Panc1 (cell line): ENCODE data around the gene PLB1. TPM values are rescaled to one million over a fixed set of nuclear protein-coding genes. Genes with fewer than 3 reads are reported as not detected.

ENCODE experiments used
- ATAC-seq: fragments of 200-7000 bp; cut with Tn5 transposase; 2 replicates; pipeline ENCODE4 v1.9.1; 2020; ENCODE audit warnings: mild to moderate bottlenecking, moderate library complexity
- BruUV-seq: library from RNA; stranded (reverse); fragments of 400-500 nt; replicated peaks from 2 replicates; lab custom pipeline; 2021; lab: Mats Ljungman, UMichigan
- CTCF ChIA-PET: fragments of 300-600 bp; sonication (Branson Sonifier 250); formaldehyde crosslinking; loops from one replicate; lab custom pipeline; 2022; ENCODE audit warnings: antibody characterized with exemption; lab: Charles Lee
- POLR2A ChIA-PET: fragments of 300-600 bp; sonication (Branson Sonifier 250); formaldehyde crosslinking; loops from one replicate; lab custom pipeline; 2022; ENCODE audit warnings: antibody characterized with exemption; lab: Charles Lee
- DNase-seq: peaks from one replicate; pipeline ENCODE4 v3.0.0-alpha.2; 2010; ENCODE audit warnings: low read depth, low spot score
- H3K27ac ChIP-seq: 2 replicates; pipeline ENCODE4 v1.5.1; 2011; ENCODE audit warnings: mild to moderate bottlenecking, low read length, inconsistent platforms
- H3K27me3 ChIP-seq: fragments of 200-500 bp; sonication (Bioruptor generic); 2 replicates; pipeline ENCODE4 v1.6.0; 2014; ENCODE audit warnings: low read length, inconsistent platforms; ENCODE audit not compliant: control insufficient read depth, insufficient read depth
- H3K36me3 ChIP-seq: fragments of 200-500 bp; sonication (Bioruptor generic); 2 replicates; pipeline ENCODE4 v1.5.1; 2014; ENCODE audit warnings: inconsistent platforms, mild to moderate bottlenecking, low read length, moderate library complexity; ENCODE audit not compliant: control insufficient read depth, insufficient read depth
- H3K4me1 ChIP-seq: 2 replicates; pipeline ENCODE4 v1.5.1; 2011; ENCODE audit warnings: inconsistent platforms, mild to moderate bottlenecking, low read length, moderate library complexity; ENCODE audit not compliant: control insufficient read depth, insufficient read depth
- H3K4me3 ChIP-seq, 2 experiments: 2 replicates each; pipeline ENCODE4 v1.5.1; 2011 to 2012; ENCODE audit warnings: low read depth in 2 of 2, low read length in 2 of 2, mild to moderate bottlenecking in 2 of 2, inconsistent platforms in 1 of 2, moderate library complexity in 1 of 2
- H3K9me3 ChIP-seq: fragments of 200-500 bp; sonication (Bioruptor generic); 2 replicates; pipeline ENCODE4 v1.5.1; 2014; ENCODE audit warnings: low read depth, mild to moderate bottlenecking, inconsistent platforms, low read length, moderate library complexity; ENCODE audit not compliant: control insufficient read depth, insufficient read depth
- POLR2AphosphoS5 ChIP-seq: IDR thresholded peaks from 2 replicates; pipeline ENCODE4 v1.6.1; 2012; ENCODE audit warnings: mild to moderate bottlenecking, low read depth, low read length, moderate library complexity
- SIN3A ChIP-seq: IDR thresholded peaks from 2 replicates; pipeline ENCODE4 v1.6.1; 2012; ENCODE audit warnings: low read depth, mild to moderate bottlenecking, low read length, moderate library complexity, borderline replicate concordance; ENCODE audit not compliant: insufficient read depth
- TCF7L2 ChIP-seq: IDR thresholded peaks from 2 replicates; pipeline ENCODE4 v1.6.1; 2011; ENCODE audit warnings: mild to moderate bottlenecking, low read depth, low read length, inconsistent platforms
- in situ Hi-C: cut with HindIII; loops from 2 replicates; pipeline ENCODE4 v1.10.0; 2016; ENCODE audit warnings: low sequenced_read_pairs, low pct_unique_long_range_greater_than_20kb
- intact Hi-C: fragments of 100-400 bp; cut with micrococcal nuclease; formaldehyde crosslinking; loops from one replicate; pipeline ENCODE4 v1.10.0; 2022; ENCODE audit not compliant: unreplicated experiment
- total RNA-seq: library from RNA; stranded (reverse); gene quantifications from one replicate; pipeline ENCODE4 v1.2.1, GENCODE V29; 2021; ENCODE audit not compliant: unreplicated experiment
- TF ChIP-seq, protein P1 (sequence below): fragments of 450-650 bp; IDR thresholded peaks from 2 replicates; pipeline ENCODE4 v1.5.1; 2017; ENCODE audit warnings: mild to moderate bottlenecking
- TF ChIP-seq, protein P2 (sequence below), 2 experiments: IDR thresholded peaks; 2 replicates each; pipeline ENCODE4 v1.6.1; 2011 to 2012; ENCODE audit warnings: low read depth in 2 of 2, control low read depth in 1 of 2, low read length in 1 of 2, mild to moderate bottlenecking in 1 of 2, moderate library complexity in 1 of 2; ENCODE audit not compliant: insufficient read depth in 1 of 2

PLB1 gene
- total RNA-seq, 1 experiment from 2014 or later, result 0.80 TPM

DNA sequence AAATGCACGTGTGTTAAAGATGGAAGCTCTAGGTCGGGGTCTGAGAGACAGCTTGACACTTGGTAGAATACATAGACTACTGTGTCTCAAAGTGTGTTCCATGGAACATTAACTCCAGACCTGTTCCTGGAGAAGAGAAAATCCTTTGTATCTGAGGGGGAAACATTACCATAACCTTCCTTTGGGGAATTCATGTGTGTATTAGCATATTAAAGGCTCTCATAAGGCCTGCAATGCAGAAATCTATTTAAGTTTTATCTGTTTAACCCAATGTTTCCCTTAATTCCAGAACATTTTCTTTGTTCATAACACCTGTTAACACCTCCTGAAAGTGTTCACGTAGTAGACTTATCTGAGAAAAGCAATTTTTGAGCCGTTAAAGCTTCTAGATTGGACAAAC lies 99.5 kb downstream of the PLB1 start:
- Histone ChIP-seq H3K4me1 (peaks cover 14% of the 10 kb centered on the region), H3K9me3 (no peaks in the 10 kb centered on the region), H3K27me3 (no peaks in the 10 kb centered on the region), H3K4me3 (no peak overlapping the region), H3K27ac (no peak overlapping the region), H3K36me3 (no peaks in the 10 kb centered on the region)
- ChIA-PET POLR2A (no interaction called here), CTCF (interaction anchor here (0.6 to 2.8 kb wide), 9 partner anchors 8 to 882 kb away, joined by 3 to 22 read pairs (median 6); no protein-coding TSS in a partner anchor)
- in situ Hi-C loops (no loop called here), intact Hi-C loops (no loop called here)
- no TSS peak for BruUV-seq
- ATAC-seq (no peak), DNase-seq (no peak)
- TF ChIP-seq TCF7L2 (no peak), SIN3A (no peak), POLR2AphosphoS5 (no peak)
- TF ChIP-seq, protein P1, sequence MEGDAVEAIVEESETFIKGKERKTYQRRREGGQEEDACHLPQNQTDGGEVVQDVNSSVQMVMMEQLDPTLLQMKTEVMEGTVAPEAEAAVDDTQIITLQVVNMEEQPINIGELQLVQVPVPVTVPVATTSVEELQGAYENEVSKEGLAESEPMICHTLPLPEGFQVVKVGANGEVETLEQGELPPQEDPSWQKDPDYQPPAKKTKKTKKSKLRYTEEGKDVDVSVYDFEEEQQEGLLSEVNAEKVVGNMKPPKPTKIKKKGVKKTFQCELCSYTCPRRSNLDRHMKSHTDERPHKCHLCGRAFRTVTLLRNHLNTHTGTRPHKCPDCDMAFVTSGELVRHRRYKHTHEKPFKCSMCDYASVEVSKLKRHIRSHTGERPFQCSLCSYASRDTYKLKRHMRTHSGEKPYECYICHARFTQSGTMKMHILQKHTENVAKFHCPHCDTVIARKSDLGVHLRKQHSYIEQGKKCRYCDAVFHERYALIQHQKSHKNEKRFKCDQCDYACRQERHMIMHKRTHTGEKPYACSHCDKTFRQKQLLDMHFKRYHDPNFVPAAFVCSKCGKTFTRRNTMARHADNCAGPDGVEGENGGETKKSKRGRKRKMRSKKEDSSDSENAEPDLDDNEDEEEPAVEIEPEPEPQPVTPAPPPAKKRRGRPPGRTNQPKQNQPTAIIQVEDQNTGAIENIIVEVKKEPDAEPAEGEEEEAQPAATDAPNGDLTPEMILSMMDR, result no peak
- TF ChIP-seq, protein P2, sequence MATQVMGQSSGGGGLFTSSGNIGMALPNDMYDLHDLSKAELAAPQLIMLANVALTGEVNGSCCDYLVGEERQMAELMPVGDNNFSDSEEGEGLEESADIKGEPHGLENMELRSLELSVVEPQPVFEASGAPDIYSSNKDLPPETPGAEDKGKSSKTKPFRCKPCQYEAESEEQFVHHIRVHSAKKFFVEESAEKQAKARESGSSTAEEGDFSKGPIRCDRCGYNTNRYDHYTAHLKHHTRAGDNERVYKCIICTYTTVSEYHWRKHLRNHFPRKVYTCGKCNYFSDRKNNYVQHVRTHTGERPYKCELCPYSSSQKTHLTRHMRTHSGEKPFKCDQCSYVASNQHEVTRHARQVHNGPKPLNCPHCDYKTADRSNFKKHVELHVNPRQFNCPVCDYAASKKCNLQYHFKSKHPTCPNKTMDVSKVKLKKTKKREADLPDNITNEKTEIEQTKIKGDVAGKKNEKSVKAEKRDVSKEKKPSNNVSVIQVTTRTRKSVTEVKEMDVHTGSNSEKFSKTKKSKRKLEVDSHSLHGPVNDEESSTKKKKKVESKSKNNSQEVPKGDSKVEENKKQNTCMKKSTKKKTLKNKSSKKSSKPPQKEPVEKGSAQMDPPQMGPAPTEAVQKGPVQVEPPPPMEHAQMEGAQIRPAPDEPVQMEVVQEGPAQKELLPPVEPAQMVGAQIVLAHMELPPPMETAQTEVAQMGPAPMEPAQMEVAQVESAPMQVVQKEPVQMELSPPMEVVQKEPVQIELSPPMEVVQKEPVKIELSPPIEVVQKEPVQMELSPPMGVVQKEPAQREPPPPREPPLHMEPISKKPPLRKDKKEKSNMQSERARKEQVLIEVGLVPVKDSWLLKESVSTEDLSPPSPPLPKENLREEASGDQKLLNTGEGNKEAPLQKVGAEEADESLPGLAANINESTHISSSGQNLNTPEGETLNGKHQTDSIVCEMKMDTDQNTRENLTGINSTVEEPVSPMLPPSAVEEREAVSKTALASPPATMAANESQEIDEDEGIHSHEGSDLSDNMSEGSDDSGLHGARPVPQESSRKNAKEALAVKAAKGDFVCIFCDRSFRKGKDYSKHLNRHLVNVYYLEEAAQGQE (IDR thresholded peaks at IDR 0.05; ENCODE audit: insufficient read depth in 1 of 2, low read depth in 2 of 2, low read length in 1 of 2), result no peak

DNA sequence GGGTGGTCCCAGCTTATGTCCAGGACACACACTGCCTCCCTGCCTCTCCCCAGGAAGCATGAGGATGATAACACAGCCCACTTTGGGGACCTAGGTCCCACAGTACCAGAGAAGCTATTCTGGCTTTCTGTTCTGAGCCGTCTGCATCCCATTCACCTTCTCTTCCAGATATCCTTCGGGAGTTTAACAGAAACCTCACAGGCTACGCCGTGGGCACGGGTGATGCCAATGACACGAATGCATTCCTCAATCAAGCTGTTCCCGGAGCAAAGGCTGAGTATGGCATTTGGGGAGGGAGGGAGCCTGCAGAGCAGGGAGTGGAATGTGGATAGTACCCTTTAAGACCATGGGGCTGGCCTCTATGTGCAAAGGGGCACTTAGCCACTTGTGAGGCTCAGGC lies 102.6 kb downstream of the PLB1 start:
- ATAC-seq (no peak), DNase-seq (no peak)
- Histone ChIP-seq H3K4me1 (peaks cover 11% of the 10 kb centered on the region), H3K27me3 (no peaks in the 10 kb centered on the region), H3K4me3 (no peak overlapping the region), H3K36me3 (no peaks in the 10 kb centered on the region), H3K9me3 (no peaks in the 10 kb centered on the region), H3K27ac (peak overlapping the region; percentile 23; the same call in 1 of the 2 replicates)
- POLR2A ChIA-PET, result no interaction called here
- in situ Hi-C loops (no loop called here), intact Hi-C loops (no loop called here)
- TF ChIP-seq POLR2AphosphoS5 (no peak), SIN3A (no peak), TCF7L2 (no peak)
- TF ChIP-seq, protein P2 (IDR thresholded peaks at IDR 0.05; ENCODE audit: insufficient read depth in 1 of 2, low read depth in 2 of 2, low read length in 1 of 2), result no peak
- TF ChIP-seq, protein P1, result no peak
- CTCF ChIA-PET, result no interaction called here
- no TSS peak for BruUV-seq
